GM12878 (cell line): ENCODE data around the gene NGFR.

ENCODE experiments used
- ESRRA ChIP-seq: IDR thresholded peaks from 2 replicates; pipeline ENCODE4 v1.6.1; 2012; ENCODE audit warnings: mild to moderate bottlenecking, low read length, improper control_type of control experiment
- MXI1 ChIP-seq: fragments of 150-350 bp; IDR thresholded peaks from 2 replicates; pipeline ENCODE4 v1.6.1; 2011; ENCODE audit warnings: low read depth, mild to moderate bottlenecking, inconsistent platforms, low read length, improper control_type of control experiment
- RAD21 ChIP-seq: IDR thresholded peaks from 2 replicates; pipeline ENCODE4 v1.6.1; 2011; ENCODE audit warnings: mild to moderate bottlenecking, low read depth, low read length, moderate library complexity; ENCODE audit not compliant: insufficient read depth
- SRF ChIP-seq, 2 experiments: IDR thresholded peaks; 2 replicates each; pipeline ENCODE4 v1.6.1; 2011; ENCODE audit warnings: low read depth in 2 of 2, low read length in 2 of 2, mild to moderate bottlenecking in 1 of 2, moderate library complexity in 1 of 2

GRCh38 chr17:49513641-49514040, 18.5 kb downstream of the NGFR start:
- TF ChIP-seq ESRRA (no peak), RAD21 (no peak), SRF (IDR thresholded peaks at IDR 0.05; ENCODE audit: low read depth in 2 of 2, low read length in 2 of 2) (no peak), MXI1 (no peak)
